SK-N-SH (cell line): ENCODE measurements around the gene SIX5.

Experiments used
- EZH2phosphoT487 ChIP-seq: fragments of 200-600 bp; sonication (generic); IDR thresholded peaks from 2 replicates; pipeline ENCODE4 v1.6.1; 2017; ENCODE audit warnings: low read depth, mixed run types, mild to moderate bottlenecking, antibody characterized with exemption, moderate library complexity, borderline replicate concordance
- FOXM1 ChIP-seq: IDR thresholded peaks from 2 replicates; pipeline ENCODE4 v1.4.0; 2012; ENCODE audit warnings: low read depth, mild to moderate bottlenecking
- GABPA ChIP-seq: IDR thresholded peaks from 2 replicates; pipeline ENCODE4 v1.4.0; 2012; ENCODE audit warnings: low read depth, mild to moderate bottlenecking
- NFIC ChIP-seq: IDR thresholded peaks from 2 replicates; pipeline ENCODE4 v1.4.0; 2012; ENCODE audit warnings: borderline replicate concordance
- RAD21 ChIP-seq: IDR thresholded peaks from 2 replicates; pipeline ENCODE4 v1.6.1; 2012; ENCODE audit warnings: mild to moderate bottlenecking, low read length
- RFX5 ChIP-seq: IDR thresholded peaks from 2 replicates; pipeline ENCODE4 v1.6.1; 2012; ENCODE audit warnings: mild to moderate bottlenecking, improper control_type of control experiment, low read length
- RXRA ChIP-seq: IDR thresholded peaks from 2 replicates; pipeline ENCODE4 v1.4.0; 2012; ENCODE audit warnings: low read depth, mild to moderate bottlenecking, borderline replicate concordance
- SIN3A ChIP-seq: IDR thresholded peaks from 2 replicates; pipeline ENCODE4 v1.6.1; 2012; ENCODE audit warnings: low read depth, mild to moderate bottlenecking, low read length, moderate library complexity, borderline replicate concordance
- SMC3 ChIP-seq: IDR thresholded peaks from 2 replicates; pipeline ENCODE4 v1.6.1; 2012; ENCODE audit warnings: low read depth, low read length, improper control_type of control experiment
- TAF1 ChIP-seq: IDR thresholded peaks from 2 replicates; pipeline ENCODE4 v1.6.1; 2012; ENCODE audit warnings: low read depth, mild to moderate bottlenecking, low read length, moderate library complexity, borderline replicate concordance
- YY1 ChIP-seq: IDR thresholded peaks from 2 replicates; pipeline ENCODE4 v1.4.0; 2012; ENCODE audit warnings: low read depth, mild to moderate bottlenecking
- ZBTB33 ChIP-seq: IDR thresholded peaks from 2 replicates; pipeline ENCODE4 v1.4.0; 2012; ENCODE audit warnings: low read depth, borderline replicate concordance
- TF ChIP-seq, protein P1 (sequence below): fragments of 200-600 bp; sonication (generic); IDR thresholded peaks from 2 replicates; pipeline ENCODE4 v1.6.1; 2017; ENCODE audit warnings: antibody characterized with exemption, mild to moderate bottlenecking, moderate library complexity
- TF ChIP-seq, protein P2 (sequence below): fragments of 150-350 bp; IDR thresholded peaks from 2 replicates; pipeline ENCODE4 v1.6.1; 2016; ENCODE audit warnings: mild to moderate bottlenecking, low read depth, low read length

GRCh38 chr19:45777395-45777961, 8.4 kb upstream of the SIX5 start:
- TF ChIP-seq YY1 (no peak), GABPA (no peak), EZH2phosphoT487 (no peak), TAF1 (no peak), FOXM1 (no peak), ZBTB33 (no peak), RXRA (no peak), SMC3 (no peak), RAD21 (no peak), SIN3A (no peak), RFX5 (no peak), NFIC (no peak)
- TF ChIP-seq, protein P1, sequence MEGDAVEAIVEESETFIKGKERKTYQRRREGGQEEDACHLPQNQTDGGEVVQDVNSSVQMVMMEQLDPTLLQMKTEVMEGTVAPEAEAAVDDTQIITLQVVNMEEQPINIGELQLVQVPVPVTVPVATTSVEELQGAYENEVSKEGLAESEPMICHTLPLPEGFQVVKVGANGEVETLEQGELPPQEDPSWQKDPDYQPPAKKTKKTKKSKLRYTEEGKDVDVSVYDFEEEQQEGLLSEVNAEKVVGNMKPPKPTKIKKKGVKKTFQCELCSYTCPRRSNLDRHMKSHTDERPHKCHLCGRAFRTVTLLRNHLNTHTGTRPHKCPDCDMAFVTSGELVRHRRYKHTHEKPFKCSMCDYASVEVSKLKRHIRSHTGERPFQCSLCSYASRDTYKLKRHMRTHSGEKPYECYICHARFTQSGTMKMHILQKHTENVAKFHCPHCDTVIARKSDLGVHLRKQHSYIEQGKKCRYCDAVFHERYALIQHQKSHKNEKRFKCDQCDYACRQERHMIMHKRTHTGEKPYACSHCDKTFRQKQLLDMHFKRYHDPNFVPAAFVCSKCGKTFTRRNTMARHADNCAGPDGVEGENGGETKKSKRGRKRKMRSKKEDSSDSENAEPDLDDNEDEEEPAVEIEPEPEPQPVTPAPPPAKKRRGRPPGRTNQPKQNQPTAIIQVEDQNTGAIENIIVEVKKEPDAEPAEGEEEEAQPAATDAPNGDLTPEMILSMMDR = no peak
- TF ChIP-seq, protein P2, sequence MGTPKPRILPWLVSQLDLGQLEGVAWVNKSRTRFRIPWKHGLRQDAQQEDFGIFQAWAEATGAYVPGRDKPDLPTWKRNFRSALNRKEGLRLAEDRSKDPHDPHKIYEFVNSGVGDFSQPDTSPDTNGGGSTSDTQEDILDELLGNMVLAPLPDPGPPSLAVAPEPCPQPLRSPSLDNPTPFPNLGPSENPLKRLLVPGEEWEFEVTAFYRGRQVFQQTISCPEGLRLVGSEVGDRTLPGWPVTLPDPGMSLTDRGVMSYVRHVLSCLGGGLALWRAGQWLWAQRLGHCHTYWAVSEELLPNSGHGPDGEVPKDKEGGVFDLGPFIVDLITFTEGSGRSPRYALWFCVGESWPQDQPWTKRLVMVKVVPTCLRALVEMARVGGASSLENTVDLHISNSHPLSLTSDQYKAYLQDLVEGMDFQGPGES = no peak
